Fibroblast of lung (primary cell): ENCODE data around the gene SLC4A5. TPM values are rescaled to one million over a fixed set of nuclear protein-coding genes. Genes with fewer than 3 reads are reported as not detected.

Experiments
- DNase-seq, 2 donors: peaks; one replicate each; pipeline versions ENCODE4 v3.0.0 to v3.0.0-alpha.2; 2010; ENCODE audit warnings: low read depth in 2 of 2
- H2AFZ ChIP-seq: 2 replicates; pipeline ENCODE4 v1.5.1; 2012; ENCODE audit warnings: low read length, control low read depth, inconsistent platforms
- H3K27ac ChIP-seq: 2 replicates; pipeline ENCODE4 v1.5.1; 2011; ENCODE audit warnings: low read length, control low read depth; ENCODE audit not compliant: insufficient read depth
- H3K27me3 ChIP-seq: 2 replicates; pipeline ENCODE4 v1.5.1; 2011; ENCODE audit warnings: mild to moderate bottlenecking, low read length; ENCODE audit not compliant: control insufficient read depth, insufficient read depth
- H3K36me3 ChIP-seq: 2 replicates; pipeline ENCODE4 v1.5.1; 2011; ENCODE audit warnings: low read length; ENCODE audit not compliant: control insufficient read depth, insufficient read depth
- H3K4me1 ChIP-seq: 2 replicates; pipeline ENCODE4 v1.5.1; 2011; ENCODE audit warnings: low read length; ENCODE audit not compliant: control insufficient read depth, insufficient read depth; ENCODE audit errors: extremely low read depth
- H3K4me2 ChIP-seq: 2 replicates; pipeline ENCODE4 v1.5.1; 2011; ENCODE audit warnings: low read length, control low read depth; ENCODE audit not compliant: insufficient read depth; ENCODE audit errors: extremely low read depth
- H3K4me3 ChIP-seq, 4 experiments: fragments of 200-600 bp in 1 of 4; sonication (generic) in 1 of 4; replicated peaks in 1 of 4; 2 replicates each; pipeline ENCODE4 v1.5.1; 2011 to 2016; ENCODE audit warnings: low read length in 4 of 4, low read depth in 3 of 4, mild to moderate bottlenecking in 3 of 4, control low read depth in 2 of 4, inconsistent platforms in 1 of 4, mixed read lengths in 1 of 4; ENCODE audit not compliant: insufficient read depth in 1 of 4; ENCODE audit errors: control extremely low read depth in 1 of 4
- H3K79me2 ChIP-seq: 2 replicates; pipeline ENCODE4 v1.5.1; 2012; ENCODE audit warnings: mild to moderate bottlenecking, low read length, inconsistent platforms; ENCODE audit not compliant: control insufficient read depth, insufficient read depth
- H3K9ac ChIP-seq: 2 replicates; pipeline ENCODE4 v1.5.1; 2011; ENCODE audit warnings: mild to moderate bottlenecking, low read length, control low read depth; ENCODE audit not compliant: insufficient read depth
- H3K9me3 ChIP-seq: 2 replicates; pipeline ENCODE4 v1.5.1; 2012; ENCODE audit warnings: low read depth, low read length; ENCODE audit not compliant: control insufficient read depth, insufficient read depth
- H4K20me1 ChIP-seq: 2 replicates; pipeline ENCODE4 v1.5.1; 2011; ENCODE audit warnings: low read length; ENCODE audit not compliant: control insufficient read depth, insufficient read depth; ENCODE audit errors: extremely low read depth
- EZH2 ChIP-seq: IDR thresholded peaks from 2 replicates; pipeline ENCODE4 v1.5.1; 2012; ENCODE audit warnings: low read length, control low read depth, mild to moderate bottlenecking; ENCODE audit errors: missing control alignments
- polyA plus RNA-seq, 2 donors: library from polyadenylated mRNA; depleted of rRNA in 1 of 2; stranded (reverse) in 1 of 2; unstranded in 1 of 2; fragments of >200 nt; gene quantifications; 2 replicates each; pipeline ENCODE4 v1.2.1, GENCODE V29; 2011 to 2012; ENCODE audit warnings: missing spikeins in 1 of 2
- total RNA-seq: library from RNA; depleted of rRNA; stranded (reverse); fragments of >200 nt; gene quantifications from 2 replicates; pipeline ENCODE4 v1.2.1, GENCODE V29; 2014
- TF ChIP-seq, protein P1 (sequence below), 2 donors: IDR thresholded peaks in 1 of 2; conservative IDR thresholded peaks in 1 of 2; 1 replicate in 1 of 2; 2 replicates in 1 of 2; pipeline ENCODE4 v1.5.1; 2011 to 2012; ENCODE audit warnings: low read length in 2 of 2, control low read depth in 1 of 2, inconsistent platforms in 1 of 2, low read depth in 1 of 2, mild to moderate bottlenecking in 1 of 2

Gene SLC4A5
- total and polyA plus RNA-seq, 2 donors (not counting 1 experiment from before 2014, with no cell fraction given), result 0.12 to 0.17 TPM

DNA sequence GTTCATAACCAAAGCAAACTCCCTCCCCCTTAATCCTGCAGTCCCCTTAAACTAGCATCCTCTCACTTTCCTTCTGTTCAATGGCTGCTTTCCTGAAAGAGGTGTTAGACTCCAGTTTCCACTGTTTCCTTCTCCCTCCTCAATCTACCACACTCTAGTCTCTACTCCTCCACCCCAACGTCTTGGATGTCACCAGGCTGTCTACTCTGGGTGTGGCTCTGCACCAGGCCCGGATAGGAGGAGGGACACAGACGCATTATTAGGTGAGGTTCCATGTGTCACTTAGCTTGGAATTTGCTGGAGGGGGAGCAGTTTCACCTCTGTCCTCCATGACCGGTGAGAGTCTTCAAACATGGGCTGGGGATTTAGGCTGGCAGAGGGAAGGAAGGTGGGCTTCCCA lies 83.5 kb downstream of the SLC4A5 start:
- Histone ChIP-seq H3K9me3 (no peaks in the 10 kb centered on the region), H3K4me1 (no peaks in the 10 kb centered on the region), H4K20me1 (no peaks in the 10 kb centered on the region), H3K79me2 (no peaks in the 10 kb centered on the region), H3K27me3 (no peaks in the 10 kb centered on the region), H3K27ac (no peak overlapping the region), H3K4me2 (no peak overlapping the region), H2AFZ (no peak overlapping the region), H3K36me3 (no peaks in the 10 kb centered on the region), H3K4me3 (no peak overlapping the region), H3K9ac (no peak overlapping the region)
- no peak for TF ChIP-seq EZH2
- TF ChIP-seq, protein P1, sequence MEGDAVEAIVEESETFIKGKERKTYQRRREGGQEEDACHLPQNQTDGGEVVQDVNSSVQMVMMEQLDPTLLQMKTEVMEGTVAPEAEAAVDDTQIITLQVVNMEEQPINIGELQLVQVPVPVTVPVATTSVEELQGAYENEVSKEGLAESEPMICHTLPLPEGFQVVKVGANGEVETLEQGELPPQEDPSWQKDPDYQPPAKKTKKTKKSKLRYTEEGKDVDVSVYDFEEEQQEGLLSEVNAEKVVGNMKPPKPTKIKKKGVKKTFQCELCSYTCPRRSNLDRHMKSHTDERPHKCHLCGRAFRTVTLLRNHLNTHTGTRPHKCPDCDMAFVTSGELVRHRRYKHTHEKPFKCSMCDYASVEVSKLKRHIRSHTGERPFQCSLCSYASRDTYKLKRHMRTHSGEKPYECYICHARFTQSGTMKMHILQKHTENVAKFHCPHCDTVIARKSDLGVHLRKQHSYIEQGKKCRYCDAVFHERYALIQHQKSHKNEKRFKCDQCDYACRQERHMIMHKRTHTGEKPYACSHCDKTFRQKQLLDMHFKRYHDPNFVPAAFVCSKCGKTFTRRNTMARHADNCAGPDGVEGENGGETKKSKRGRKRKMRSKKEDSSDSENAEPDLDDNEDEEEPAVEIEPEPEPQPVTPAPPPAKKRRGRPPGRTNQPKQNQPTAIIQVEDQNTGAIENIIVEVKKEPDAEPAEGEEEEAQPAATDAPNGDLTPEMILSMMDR (conservative IDR thresholded peaks at IDR 0.05 in 1 of 2, IDR thresholded peaks at IDR 0.05 in 1 of 2; ENCODE audit: low read depth in 1 of 2, low read length in 2 of 2), result no peak
- no peak for DNase-seq

GRCh38 chr2:74259191-74259590 lies 84.0 kb downstream of the SLC4A5 start:
- Histone ChIP-seq H3K9ac (no peak overlapping the region), H3K9me3 (no peaks in the 10 kb centered on the region), H2AFZ (no peak overlapping the region), H3K4me2 (no peak overlapping the region), H3K27me3 (no peaks in the 10 kb centered on the region), H3K36me3 (no peaks in the 10 kb centered on the region), H3K4me1 (no peaks in the 10 kb centered on the region), H3K79me2 (no peaks in the 10 kb centered on the region), H3K4me3 (no peak overlapping the region), H4K20me1 (no peaks in the 10 kb centered on the region), H3K27ac (no peak overlapping the region)
- TF ChIP-seq, protein P1 (conservative IDR thresholded peaks at IDR 0.05 in 1 of 2, IDR thresholded peaks at IDR 0.05 in 1 of 2; ENCODE audit: low read depth in 1 of 2, low read length in 2 of 2), result no peak
- TF ChIP-seq EZH2, result no peak
- DNase-seq, result no peak

DNA sequence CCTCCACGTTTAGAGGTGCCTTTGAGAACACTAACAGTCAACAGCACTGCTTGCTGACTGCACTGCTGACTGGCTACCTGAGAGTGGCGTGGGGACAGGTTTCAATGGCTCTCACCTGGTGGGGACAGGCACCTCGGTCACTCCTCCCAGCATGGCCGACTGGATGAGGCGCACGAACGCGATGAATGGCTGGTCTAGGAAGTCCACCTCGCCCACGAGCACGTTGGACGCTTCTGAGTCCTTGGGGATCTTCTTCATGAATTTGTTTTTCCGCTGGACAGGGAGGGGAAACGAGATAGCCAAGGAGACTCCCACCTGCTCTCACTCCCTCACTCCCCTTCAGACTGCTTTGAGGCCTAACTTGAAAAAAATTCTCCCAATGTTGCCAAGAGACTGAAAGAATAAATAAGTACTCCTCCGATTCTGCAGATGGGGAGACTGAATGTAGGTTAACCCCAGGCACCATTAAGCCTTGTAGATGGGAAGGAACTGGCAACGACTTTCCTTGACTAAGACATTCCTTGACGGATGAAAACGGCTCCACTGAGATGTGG lies 87.5 kb downstream of the SLC4A5 start:
- TF ChIP-seq, protein P1 (conservative IDR thresholded peaks at IDR 0.05 in 1 of 2, IDR thresholded peaks at IDR 0.05 in 1 of 2; ENCODE audit: low read depth in 1 of 2, low read length in 2 of 2), result no peak
- no peak for TF ChIP-seq EZH2
- Histone ChIP-seq H4K20me1 (no peaks in the 10 kb centered on the region), H3K4me2 (no peak overlapping the region), H3K36me3 (no peaks in the 10 kb centered on the region), H3K27me3 (peaks cover 2% of the 10 kb centered on the region), H3K79me2 (no peaks in the 10 kb centered on the region), H3K4me3 (no peak overlapping the region), H3K27ac (no peak overlapping the region), H2AFZ (no peak overlapping the region), H3K9me3 (no peaks in the 10 kb centered on the region), H3K4me1 (no peaks in the 10 kb centered on the region), H3K9ac (no peak overlapping the region)
- no peak for DNase-seq
